HepG2 (cell line): ENCODE results near the gene KIF21B. TPM values are rescaled to one million over a fixed set of nuclear protein-coding genes. Genes with fewer than 3 reads are reported as not detected.

Experiments
- ATAC-seq: fragments of 200-7000 bp; cut with Tn5 transposase; 3 replicates; pipeline ENCODE4 v1.9.1; 2020; ENCODE audit warnings: mild to moderate bottlenecking, moderate library complexity
- BruUV-seq: library from RNA; stranded (reverse); fragments of 400-500 nt; replicated peaks from 2 replicates; lab custom pipeline; 2021; lab: Mats Ljungman, UMichigan
- CTCF ChIA-PET: fragments of 300-600 bp; formaldehyde crosslinking; extraction: SDS; loops from one replicate; lab custom pipeline; 2021; ENCODE audit warnings: low total read pairs, inconsistent platforms, low intra/inter-chr PET ratio; lab: Yijun Ruan, JAX
- POLR2A ChIA-PET: fragments of 350-600 bp; sonication (Branson Sonifier 250); formaldehyde crosslinking; loops from one replicate; lab custom pipeline; 2020; ENCODE audit warnings: antibody characterized with exemption, inconsistent platforms; lab: Yijun Ruan, JAX
- DNase-seq: peaks from one replicate; pipeline ENCODE4 v3.0.0-alpha.2; 2015; ENCODE audit warnings: low spot score
- FAIRE-seq: peaks from 3 replicates; lab custom pipeline; 2011; peaks lifted over from hg19 to GRCh38; lab: Jason Lieb, UNC
- H2AFZ ChIP-seq: one replicate; pipeline ENCODE4 v1.6.1; 2011; ENCODE audit warnings: low read length, inconsistent platforms
- H3K27ac ChIP-seq: fragments of 300-600 bp; 3 replicates; pipeline ENCODE4 v1.8.0; 2011; ENCODE audit warnings: mixed run types, mild to moderate bottlenecking, mixed read lengths, low read length, inconsistent platforms; ENCODE audit not compliant: insufficient read depth; ENCODE audit errors: extremely low read length
- H3K27me3 ChIP-seq, 2 experiments: fragments of 200-600 bp in 1 of 2; 2 replicates in 1 of 2; 3 replicates in 1 of 2; pipeline versions ENCODE4 v1.6.0 to v1.8.0; 2011; ENCODE audit warnings: low read length in 2 of 2, mild to moderate bottlenecking in 2 of 2, moderate library complexity in 2 of 2, inconsistent platforms in 1 of 2; ENCODE audit not compliant: insufficient read depth in 2 of 2, control insufficient read depth in 1 of 2
- H3K36me3 ChIP-seq, 2 experiments: fragments of 200-600 bp in 1 of 2; replicated peaks in 1 of 2; 2 replicates in 1 of 2; 3 replicates in 1 of 2; pipeline versions ENCODE4 v1.5.1 to v1.8.0; 2011; ENCODE audit warnings: low read length in 2 of 2, inconsistent platforms in 1 of 2; ENCODE audit not compliant: insufficient read depth in 2 of 2, control insufficient read depth in 1 of 2
- H3K4me1 ChIP-seq: 2 replicates; pipeline ENCODE4 v1.5.1; 2012; ENCODE audit warnings: low read length, inconsistent platforms; ENCODE audit not compliant: insufficient read depth
- H3K4me2 ChIP-seq: 2 replicates; pipeline ENCODE4 v1.6.0; 2011; ENCODE audit warnings: low read depth, low read length, inconsistent platforms
- H3K4me3 ChIP-seq, 3 experiments: fragments of 200-600 bp in 1 of 3; sonication (generic), shearing (Covaris generic) in 1 of 3; replicated peaks in 1 of 3; 2 replicates each; pipeline ENCODE4 v1.5.1; 2011 to 2016; ENCODE audit warnings: low read length in 3 of 3, inconsistent platforms in 2 of 3, low read depth in 2 of 3, mild to moderate bottlenecking in 2 of 3, control low read depth in 1 of 3, mixed read lengths in 1 of 3; ENCODE audit not compliant: insufficient read depth in 1 of 3
- H3K79me2 ChIP-seq: one replicate; pipeline ENCODE4 v1.6.1; 2011; ENCODE audit warnings: low read length, inconsistent platforms; ENCODE audit not compliant: insufficient read depth
- H3K9ac ChIP-seq: 2 replicates; pipeline ENCODE4 v1.6.0; 2011; ENCODE audit warnings: mild to moderate bottlenecking, low read depth, low read length, inconsistent platforms; ENCODE audit not compliant: insufficient read depth
- H3K9me3 ChIP-seq: 2 replicates; pipeline ENCODE4 v1.5.1; 2012; ENCODE audit warnings: mild to moderate bottlenecking, low read length
- H4K20me1 ChIP-seq: 2 replicates; pipeline ENCODE4 v1.6.0; 2011; ENCODE audit warnings: inconsistent platforms, mild to moderate bottlenecking, low read length, moderate library complexity; ENCODE audit not compliant: insufficient read depth
- ATAD3A ChIP-seq: sonication (generic); formaldehyde crosslinking; IDR thresholded peaks from 2 replicates; pipeline ENCODE4 v1.4.0; 2020; ENCODE audit warnings: missing genetic modification reagents
- BCL6 ChIP-seq: IDR thresholded peaks from 2 replicates; pipeline ENCODE4 v1.6.1; 2016; ENCODE audit warnings: missing genetic modification reagents, missing compliant biosample characterization
- MAFG ChIP-seq: sonication (generic); formaldehyde crosslinking; IDR thresholded peaks from 2 replicates; pipeline ENCODE4 v1.5.1; 2020; ENCODE audit warnings: mild to moderate bottlenecking, missing genetic modification reagents
- POLR2AphosphoS5 ChIP-seq: IDR thresholded peaks from 2 replicates; pipeline ENCODE4 v1.6.1; 2012; ENCODE audit warnings: low read depth, low read length
- ZNF382 ChIP-seq: sonication (generic); formaldehyde crosslinking; IDR thresholded peaks from 2 replicates; pipeline ENCODE4 v1.5.0; 2020; ENCODE audit warnings: missing genetic modification reagents, mild to moderate bottlenecking, borderline replicate concordance
- WGBS: methylation state at CpG from one replicate; pipeline ENCODE4 v1.1.6; 2017; ENCODE audit warnings: low lambda C conversion rate; 5-methylcytosine and 5-hydroxymethylcytosine counted together
- in situ Hi-C: cut with HindIII; loops from 2 replicates; pipeline ENCODE4 v1.10.0; 2017; ENCODE audit warnings: low pct_unique_long_range_greater_than_20kb; ENCODE audit not compliant: extremely low pct_ligation_motif_present
- intact Hi-C: fragments of 100-400 bp; cut with micrococcal nuclease; formaldehyde crosslinking; loops from one replicate; pipeline ENCODE4 v1.10.0; 2022; ENCODE audit not compliant: unreplicated experiment
- polyA plus RNA-seq, 8 experiments: library from polyadenylated mRNA; depleted of rRNA in 3 of 8; stranded (reverse) in 7 of 8; unstranded in 1 of 8; fragments of >200 nt; fragmentation: Illumina TruSeq in 4 of 8; extraction: Trizol in 4 of 8; gene quantifications; 2 replicates each; pipeline versions ENCODE4 v1.2.1 to v1.2.3, GENCODE V29; 2011 to 2016; ENCODE audit warnings: low read depth in 4 of 8, missing spikeins in 1 of 8, mixed read lengths in 1 of 8; ENCODE audit not compliant: insufficient read depth in 1 of 8
- total RNA-seq, 5 experiments: library from RNA; depleted of rRNA; stranded (reverse); fragments of >200 nt; fragmentation: Illumina TruSeq; extraction: Trizol; gene quantifications; 2 replicates each; pipeline ENCODE4 v1.2.3, GENCODE V29; 2016; ENCODE audit warnings: low read depth in 1 of 5
- TF ChIP-seq, protein P1 (sequence below): sonication (generic); formaldehyde crosslinking; IDR thresholded peaks from 2 replicates; pipeline ENCODE4 v1.5.1; 2020; ENCODE audit warnings: mild to moderate bottlenecking, missing genetic modification reagents, borderline replicate concordance

The KIF21B gene
- total and polyA plus RNA-seq, 2 of the 13 experiments (the other 11 are each of a cell fraction or from before 2014, with no cell fraction given), result 0.17 to 0.20 TPM

DNA sequence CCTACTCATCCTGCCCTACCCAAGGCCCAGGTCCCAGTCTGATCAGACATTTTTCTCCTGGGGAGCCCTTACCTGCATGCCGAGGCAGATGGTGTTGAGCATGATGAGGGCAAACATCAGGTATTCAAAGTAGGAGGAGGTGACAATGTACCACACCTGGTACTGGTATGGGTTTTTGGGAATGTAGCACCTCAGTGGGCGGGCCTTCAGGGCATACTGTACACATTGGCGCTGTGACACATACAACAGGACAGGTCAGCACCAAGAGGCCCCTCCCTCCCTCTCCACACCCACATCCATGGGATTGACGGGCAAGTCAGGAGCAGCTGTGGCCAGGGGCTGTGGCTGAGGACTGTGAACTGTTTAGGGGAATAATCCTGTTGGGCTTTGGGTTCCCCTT lies 37.1 kb upstream of the KIF21B start:
- intact Hi-C loops, result no loop called here
- DNase-seq (no peak), FAIRE-seq (no peak), ATAC-seq (no peak)
- Histone ChIP-seq H3K9ac (no peak overlapping the region), H4K20me1 (no peaks in the 10 kb centered on the region), H3K4me1 (peaks cover 15% of the 10 kb centered on the region), H3K27ac (no peak overlapping the region), H2AFZ (no peak overlapping the region), H3K9me3 (no peaks in the 10 kb centered on the region), H3K4me2 (no peak overlapping the region), H3K79me2 (no peaks in the 10 kb centered on the region), H3K4me3 (no peak overlapping the region), H3K36me3 (no peaks in the 10 kb centered on the region), H3K27me3 (peaks cover 0 to 9% of the 10 kb centered on the region in 2 experiments; a peak in 1 of 5 replicates)
- POLR2A ChIA-PET, result no interaction called here
- TF ChIP-seq ZNF382 (CRISPR knock-in tag) (no peak), BCL6 (CRISPR knock-in tag) (no peak), POLR2AphosphoS5 (no peak), MAFG (CRISPR knock-in tag) (no peak), ATAD3A (no peak)
- TF ChIP-seq, protein P1, sequence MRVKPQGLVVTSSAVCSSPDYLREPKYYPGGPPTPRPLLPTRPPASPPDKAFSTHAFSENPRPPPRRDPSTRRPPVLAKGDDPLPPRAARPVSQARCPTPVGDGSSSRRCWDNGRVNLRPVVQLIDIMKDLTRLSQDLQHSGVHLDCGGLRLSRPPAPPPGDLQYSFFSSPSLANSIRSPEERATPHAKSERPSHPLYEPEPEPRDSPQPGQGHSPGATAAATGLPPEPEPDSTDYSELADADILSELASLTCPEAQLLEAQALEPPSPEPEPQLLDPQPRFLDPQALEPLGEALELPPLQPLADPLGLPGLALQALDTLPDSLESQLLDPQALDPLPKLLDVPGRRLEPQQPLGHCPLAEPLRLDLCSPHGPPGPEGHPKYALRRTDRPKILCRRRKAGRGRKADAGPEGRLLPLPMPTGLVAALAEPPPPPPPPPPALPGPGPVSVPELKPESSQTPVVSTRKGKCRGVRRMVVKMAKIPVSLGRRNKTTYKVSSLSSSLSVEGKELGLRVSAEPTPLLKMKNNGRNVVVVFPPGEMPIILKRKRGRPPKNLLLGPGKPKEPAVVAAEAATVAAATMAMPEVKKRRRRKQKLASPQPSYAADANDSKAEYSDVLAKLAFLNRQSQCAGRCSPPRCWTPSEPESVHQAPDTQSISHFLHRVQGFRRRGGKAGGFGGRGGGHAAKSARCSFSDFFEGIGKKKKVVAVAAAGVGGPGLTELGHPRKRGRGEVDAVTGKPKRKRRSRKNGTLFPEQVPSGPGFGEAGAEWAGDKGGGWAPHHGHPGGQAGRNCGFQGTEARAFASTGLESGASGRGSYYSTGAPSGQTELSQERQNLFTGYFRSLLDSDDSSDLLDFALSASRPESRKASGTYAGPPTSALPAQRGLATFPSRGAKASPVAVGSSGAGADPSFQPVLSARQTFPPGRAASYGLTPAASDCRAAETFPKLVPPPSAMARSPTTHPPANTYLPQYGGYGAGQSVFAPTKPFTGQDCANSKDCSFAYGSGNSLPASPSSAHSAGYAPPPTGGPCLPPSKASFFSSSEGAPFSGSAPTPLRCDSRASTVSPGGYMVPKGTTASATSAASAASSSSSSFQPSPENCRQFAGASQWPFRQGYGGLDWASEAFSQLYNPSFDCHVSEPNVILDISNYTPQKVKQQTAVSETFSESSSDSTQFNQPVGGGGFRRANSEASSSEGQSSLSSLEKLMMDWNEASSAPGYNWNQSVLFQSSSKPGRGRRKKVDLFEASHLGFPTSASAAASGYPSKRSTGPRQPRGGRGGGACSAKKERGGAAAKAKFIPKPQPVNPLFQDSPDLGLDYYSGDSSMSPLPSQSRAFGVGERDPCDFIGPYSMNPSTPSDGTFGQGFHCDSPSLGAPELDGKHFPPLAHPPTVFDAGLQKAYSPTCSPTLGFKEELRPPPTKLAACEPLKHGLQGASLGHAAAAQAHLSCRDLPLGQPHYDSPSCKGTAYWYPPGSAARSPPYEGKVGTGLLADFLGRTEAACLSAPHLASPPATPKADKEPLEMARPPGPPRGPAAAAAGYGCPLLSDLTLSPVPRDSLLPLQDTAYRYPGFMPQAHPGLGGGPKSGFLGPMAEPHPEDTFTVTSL (CRISPR knock-in tag), result no peak
- in situ Hi-C loops, result no loop called here
- CTCF ChIA-PET, result no interaction called here
- BruUV-seq, result no TSS peak
- WGBS, result 13% methylated on average over 4 of the region's 4 CpGs
